ENCODE measurements around the gene NUDT4. TPM values are rescaled to one million over a fixed set of nuclear protein-coding genes. Genes with fewer than 3 reads are reported as not detected.

NUDT4 gene
- total RNA-seq, 2 experiments from 2014 or later: 26.4 to 32.4 TPM

GRCh38 chr12:93443576-93443975 is 65.9 kb downstream of the NUDT4 start:
- H3K27ac ChIP-seq (ENCODE audit: low read depth, low read length, poor library complexity, severe bottlenecking): no peak overlapping the region
- no TSS peak for BruUV-seq (replicated peaks)
- H3K4me1 ChIP-seq (ENCODE audit: insufficient read depth, low read length, poor library complexity, severe bottlenecking): peaks cover 28% of the 10 kb centered on the region
- ChIA-PET POLR2A (interaction anchor here (1.0 to 1.6 kb wide), 4 partner anchors 9 to 23 kb away, joined by 4 to 7 read pairs (median 6); partner anchors contain the start of gene MRPL42), CTCF (ENCODE audit: unreplicated experiment) (no interaction called here)
- H3K79me2 ChIP-seq (ENCODE audit: insufficient read depth, low read depth, low read length): peaks cover 45% of the 10 kb centered on the region
- intact Hi-C loops (cut with micrococcal nuclease; ENCODE audit: unreplicated experiment): loop anchor here (5.0 to 10.0 kb wide), 3 partner anchors 231 to 976 kb away; partner anchors contain the start of genes CRADD and EEA1
- H3K9me3 ChIP-seq (ENCODE audit: low read length): no peaks in the 10 kb centered on the region
- H4K20me1 ChIP-seq (ENCODE audit: insufficient read depth, low read length): peaks cover 26% of the 10 kb centered on the region
- H3K4me2 ChIP-seq (ENCODE audit: low read length): peak overlapping the region; percentile 79
- TF ChIP-seq CTCF (conservative IDR thresholded peaks at IDR 0.05; ENCODE audit: low read length) (no peak), EZH2phosphoT487 (IDR thresholded peaks at IDR 0.05; ENCODE audit: borderline replicate concordance, low read depth, low read length) (no peak)
- peak overlapping the region; percentile 73; the same call in 1 of the 2 replicates for H2AFZ ChIP-seq (ENCODE audit: low read length)
- H3K4me3 ChIP-seq (ENCODE audit: low read depth, low read length, poor library complexity, severe bottlenecking): no peak overlapping the region
- H3K9me2 ChIP-seq (ENCODE audit: insufficient read depth, low read length): no peaks in the 10 kb centered on the region
- no peak for DNase-seq (ENCODE audit: low spot score)
- peaks cover 3% of the 10 kb centered on the region; the same call in 1 of the 2 replicates for H3K36me3 ChIP-seq (ENCODE audit: insufficient read depth, low read length)

- no peak overlapping the region for H3K4me3 ChIP-seq (ENCODE audit: low read depth, low read length, poor library complexity, severe bottlenecking)
- no peaks in the 10 kb centered on the region for H3K36me3 ChIP-seq (ENCODE audit: insufficient read depth, low read length)
- BruUV-seq (replicated peaks): no TSS peak
- peaks cover 6% of the 10 kb centered on the region; the same call in 1 of the 2 replicates for H3K79me2 ChIP-seq (ENCODE audit: insufficient read depth, low read depth, low read length)
- H3K27ac ChIP-seq (ENCODE audit: low read depth, low read length, poor library complexity, severe bottlenecking): no peak overlapping the region
- ChIA-PET POLR2A (no interaction called here), CTCF (ENCODE audit: unreplicated experiment) (no interaction called here)
- peaks cover 23% of the 10 kb centered on the region for H3K4me1 ChIP-seq (ENCODE audit: insufficient read depth, low read length, poor library complexity, severe bottlenecking)
- H2AFZ ChIP-seq (ENCODE audit: low read length): no peak overlapping the region
- H3K9me3 ChIP-seq (ENCODE audit: low read length): no peaks in the 10 kb centered on the region
- H3K4me2 ChIP-seq (ENCODE audit: low read length): no peak overlapping the region
- DNase-seq (ENCODE audit: low spot score): no peak
- H3K9me2 ChIP-seq (ENCODE audit: insufficient read depth, low read length): no peaks in the 10 kb centered on the region
- intact Hi-C loops (cut with micrococcal nuclease; ENCODE audit: unreplicated experiment): loop anchor here (10.0 kb wide), 1 partner anchor 227 kb away; the partner anchor contains the start of gene CRADD
- H4K20me1 ChIP-seq (ENCODE audit: insufficient read depth, low read length): no peaks in the 10 kb centered on the region
- no peak for TF ChIP-seq EZH2phosphoT487 (IDR thresholded peaks at IDR 0.05; ENCODE audit: borderline replicate concordance, low read depth, low read length)
- no peak for TF ChIP-seq CTCF (conservative IDR thresholded peaks at IDR 0.05; ENCODE audit: low read length)
Measured at GRCh38 chr12:93447555-93448290, 70.0 kb downstream of the NUDT4 start.

- TF ChIP-seq CTCF (conservative IDR thresholded peaks at IDR 0.05; ENCODE audit: low read length) (no peak), EZH2phosphoT487 (IDR thresholded peaks at IDR 0.05; ENCODE audit: borderline replicate concordance, low read depth, low read length) (no peak)
- Histone ChIP-seq H3K79me2 (ENCODE audit: insufficient read depth, low read depth, low read length) (no peaks in the 10 kb centered on the region), H3K4me3 (ENCODE audit: low read depth, low read length, poor library complexity, severe bottlenecking) (no peak overlapping the region), H3K27ac (ENCODE audit: low read depth, low read length, poor library complexity, severe bottlenecking) (no peak overlapping the region), H3K9me2 (ENCODE audit: insufficient read depth, low read length) (no peaks in the 10 kb centered on the region), H2AFZ (ENCODE audit: low read length) (no peak overlapping the region), H3K9me3 (ENCODE audit: low read length) (no peaks in the 10 kb centered on the region), H3K4me2 (ENCODE audit: low read length) (no peak overlapping the region), H4K20me1 (ENCODE audit: insufficient read depth, low read length) (no peaks in the 10 kb centered on the region), H3K36me3 (ENCODE audit: insufficient read depth, low read length) (no peaks in the 10 kb centered on the region), H3K4me1 (ENCODE audit: insufficient read depth, low read length, poor library complexity, severe bottlenecking) (peaks cover 12% of the 10 kb centered on the region)
- CTCF ChIA-PET (ENCODE audit: unreplicated experiment): no interaction called here
- DNase-seq (ENCODE audit: low spot score): no peak
- no TSS peak for BruUV-seq (replicated peaks)
- intact Hi-C loops (cut with micrococcal nuclease; ENCODE audit: unreplicated experiment): loop anchor here (10.0 kb wide), 1 partner anchor 226 kb away; the partner anchor contains the start of gene CRADD
- POLR2A ChIA-PET: interaction anchor here (1.6 kb wide), 1 partner anchor 11 kb away, joined by 3 read pairs; no protein-coding TSS in a partner anchor
Measured at GRCh38 chr12:93448796-93449195, 71.1 kb downstream of the NUDT4 start.
